ENCODE results near the gene SH3GL2.

DNA sequence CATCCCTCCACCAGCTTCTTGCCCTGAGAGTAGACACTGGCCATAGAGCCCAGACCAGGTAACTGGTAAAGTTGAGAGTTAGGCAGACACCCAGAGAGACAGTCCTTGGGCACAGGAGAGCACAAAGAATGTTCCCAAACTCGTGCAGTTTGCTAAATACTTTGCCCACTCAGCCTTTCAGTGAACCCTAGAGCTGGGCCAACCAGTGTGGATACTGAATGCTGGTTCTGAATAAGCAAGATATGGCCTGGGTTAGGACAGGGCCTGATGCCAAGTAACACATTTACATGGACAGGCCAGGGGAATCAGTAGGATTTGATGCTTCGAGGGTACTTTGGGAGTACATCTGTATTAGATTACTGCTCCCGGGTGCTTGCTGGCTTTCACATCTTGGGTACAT, 185.4 kb downstream of the SH3GL2 start:
- TF ChIP-seq, protein P1, sequence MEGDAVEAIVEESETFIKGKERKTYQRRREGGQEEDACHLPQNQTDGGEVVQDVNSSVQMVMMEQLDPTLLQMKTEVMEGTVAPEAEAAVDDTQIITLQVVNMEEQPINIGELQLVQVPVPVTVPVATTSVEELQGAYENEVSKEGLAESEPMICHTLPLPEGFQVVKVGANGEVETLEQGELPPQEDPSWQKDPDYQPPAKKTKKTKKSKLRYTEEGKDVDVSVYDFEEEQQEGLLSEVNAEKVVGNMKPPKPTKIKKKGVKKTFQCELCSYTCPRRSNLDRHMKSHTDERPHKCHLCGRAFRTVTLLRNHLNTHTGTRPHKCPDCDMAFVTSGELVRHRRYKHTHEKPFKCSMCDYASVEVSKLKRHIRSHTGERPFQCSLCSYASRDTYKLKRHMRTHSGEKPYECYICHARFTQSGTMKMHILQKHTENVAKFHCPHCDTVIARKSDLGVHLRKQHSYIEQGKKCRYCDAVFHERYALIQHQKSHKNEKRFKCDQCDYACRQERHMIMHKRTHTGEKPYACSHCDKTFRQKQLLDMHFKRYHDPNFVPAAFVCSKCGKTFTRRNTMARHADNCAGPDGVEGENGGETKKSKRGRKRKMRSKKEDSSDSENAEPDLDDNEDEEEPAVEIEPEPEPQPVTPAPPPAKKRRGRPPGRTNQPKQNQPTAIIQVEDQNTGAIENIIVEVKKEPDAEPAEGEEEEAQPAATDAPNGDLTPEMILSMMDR (IDR thresholded peaks at IDR 0.05), result no peak
- no peak for TF ChIP-seq POLR2A (IDR thresholded peaks at IDR 0.05)

Data from heart left ventricle (tissue), 13 donors.